Measurements from ENCODE around the gene ABHD8.

GRCh38 chr19:17340871-17341357 is 37.7 kb upstream of the ABHD8 start:
- TF ChIP-seq EZH2 (IDR thresholded peaks at IDR 0.05; ENCODE audit: borderline replicate concordance, insufficient read depth, low read depth, low read length, poor library complexity, severe bottlenecking) (no peak), CTCF (IDR thresholded peaks at IDR 0.05) (no peak)
